CD4-positive, alpha-beta T cell treated with Interleukin-4 for 1 hour (primary cell): ENCODE measurements around the gene PRPF40A.
"Not testable (repeated sequence)": the region's sequence is repeated elsewhere in the genome, so short reads cannot be mapped to it uniquely, and the experiment has no call there.

ENCODE experiments used
- DNase-seq, 2 donors: peaks; one replicate each; pipeline ENCODE4 v3.0.0-alpha.2; 2020 to 2022

Gene PRPF40A

DNA sequence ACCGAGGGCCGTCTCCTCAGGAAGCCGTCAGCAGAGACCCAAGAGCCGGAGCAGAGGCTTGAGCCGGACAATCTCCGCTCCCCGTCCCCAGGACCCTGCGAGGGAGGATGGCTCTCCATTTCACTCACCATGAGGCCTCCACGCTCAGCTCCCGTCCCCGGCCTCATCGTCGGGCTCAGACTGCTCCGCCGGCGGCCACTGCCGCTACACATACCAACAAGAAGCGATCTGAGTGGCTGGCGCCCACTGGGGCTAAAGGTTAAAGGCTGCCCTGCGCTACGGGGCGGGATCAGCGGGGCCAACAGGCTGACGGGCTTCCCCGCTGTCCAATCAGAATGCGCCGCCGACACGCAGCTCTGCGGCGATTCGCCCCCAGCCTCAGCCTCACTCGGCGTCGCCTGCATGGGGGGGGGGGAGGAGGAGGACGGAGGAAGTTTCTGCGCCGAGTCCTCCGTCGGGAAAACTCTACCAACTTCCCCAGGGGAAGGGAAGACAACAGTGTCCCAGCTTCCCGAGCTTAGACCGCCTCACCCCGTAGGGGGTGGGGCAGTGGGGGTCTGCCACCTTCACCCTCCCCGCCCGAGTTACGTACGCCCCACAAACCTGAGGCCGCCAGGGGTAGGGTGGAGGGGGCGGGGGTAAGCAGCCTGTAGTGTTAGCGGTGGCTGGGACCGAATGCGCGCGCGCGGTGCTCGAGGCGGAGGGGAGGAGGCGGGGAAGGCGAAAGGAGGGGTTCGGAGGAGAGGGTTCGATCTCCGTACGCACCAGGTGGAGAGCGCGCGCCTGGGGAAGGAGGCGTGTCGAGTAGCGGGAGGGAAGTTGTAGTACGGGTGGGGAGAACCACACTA is at the start of gene PRPF40A:
TSS of gene PRPF40A (minus strand) at position 234 of the 848 bp plus-strand sequence. CDS start at position 212, 22 bp downstream.
- DNase-seq: peak; percentile 99

- no peak for DNase-seq
These were observed 49.7 kb upstream of the PRPF40A start for GRCh38 chr2:152766928-152767327.

GRCh38 chr2:152763651-152764050 is 46.4 kb upstream of the PRPF40A start:
- DNase-seq: no peak

DNA sequence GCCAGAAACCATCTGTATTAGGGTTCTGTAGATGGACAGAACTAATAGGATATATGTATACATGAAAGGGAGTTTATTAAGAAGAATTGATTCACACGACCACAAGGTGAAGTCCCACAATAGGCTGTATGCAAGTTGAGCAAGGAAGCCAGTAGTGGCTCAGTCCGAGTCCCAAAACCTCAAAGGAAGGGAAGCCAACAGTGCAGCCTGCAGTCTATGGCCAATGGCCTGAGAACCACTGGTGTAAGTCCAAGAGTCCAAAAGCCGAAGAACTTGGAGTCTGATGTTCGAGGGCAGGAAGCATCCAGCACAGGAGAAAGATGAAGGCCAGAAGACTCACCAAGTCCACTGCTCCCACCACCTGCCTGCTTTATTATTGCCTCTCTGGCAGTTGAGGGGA is 45.9 kb upstream of the PRPF40A start:
- DNase-seq: not testable (repeated sequence)

- DNase-seq: no peak
These were observed 44.9 kb upstream of the PRPF40A start for GRCh38 chr2:152762202-152762601.

- DNase-seq: no peak
These were observed 44.0 kb upstream of the PRPF40A start for GRCh38 chr2:152761214-152761613.

GRCh38 chr2:152759290-152760072 is 42.2 kb upstream of the PRPF40A start:
- DNase-seq: no peak

DNA sequence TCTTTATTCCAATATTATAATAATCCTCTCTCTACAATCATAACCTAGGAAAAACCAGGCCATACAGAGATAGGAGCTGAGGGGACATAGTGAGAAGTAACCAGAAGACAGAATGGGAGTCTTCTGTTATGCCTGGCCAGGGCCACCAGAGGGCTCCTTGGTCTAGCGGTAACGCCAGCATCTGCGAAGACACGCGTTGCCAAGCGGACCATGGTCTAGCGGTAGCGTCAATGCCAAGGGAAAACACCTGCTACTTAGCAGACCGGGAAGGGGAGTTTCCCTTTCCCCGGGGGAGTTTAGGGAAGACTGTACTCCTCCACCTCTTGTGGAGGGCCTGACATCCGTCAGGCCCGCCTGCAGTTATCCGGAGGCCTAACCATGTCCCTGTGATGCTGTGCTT is 37.8 kb upstream of the PRPF40A start:
- DNase-seq: no peak

GRCh38 chr2:152747751-152748150 is 30.5 kb upstream of the PRPF40A start:
- not testable (repeated sequence) for DNase-seq

GRCh38 chr2:152743002-152743401 is 25.7 kb upstream of the PRPF40A start:
- peak in 1 of 2 donors; percentile 32 for DNase-seq

- peak in 1 of 2 donors; percentile 77 for DNase-seq
These were observed 23.6 kb upstream of the PRPF40A start for GRCh38 chr2:152740743-152741328.

GRCh38 chr2:152739705-152740104 is 22.4 kb upstream of the PRPF40A start:
- DNase-seq: not testable (repeated sequence)

DNA sequence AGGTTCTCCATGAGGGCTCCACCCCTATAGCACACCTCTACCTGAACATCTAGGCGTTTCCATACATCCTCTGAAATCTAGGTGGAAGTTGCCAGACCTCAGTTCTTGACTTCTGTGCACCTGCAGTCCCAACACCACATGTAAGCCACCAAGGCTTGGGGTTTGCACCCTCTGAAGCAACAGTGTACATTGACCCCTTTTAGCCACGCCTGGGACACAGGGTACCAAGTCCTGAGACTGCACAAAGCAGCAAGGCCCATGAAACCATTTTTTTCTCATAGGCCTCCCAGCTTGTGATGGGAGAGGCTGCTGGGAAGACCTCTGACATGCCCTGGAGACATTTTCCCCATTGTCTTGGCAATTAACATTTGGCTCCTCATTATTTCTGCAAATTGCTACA is 21.2 kb upstream of the PRPF40A start:
- no peak for DNase-seq

GRCh38 chr2:152737509-152737908 is 20.2 kb upstream of the PRPF40A start:
- DNase-seq: not testable (repeated sequence)

DNA sequence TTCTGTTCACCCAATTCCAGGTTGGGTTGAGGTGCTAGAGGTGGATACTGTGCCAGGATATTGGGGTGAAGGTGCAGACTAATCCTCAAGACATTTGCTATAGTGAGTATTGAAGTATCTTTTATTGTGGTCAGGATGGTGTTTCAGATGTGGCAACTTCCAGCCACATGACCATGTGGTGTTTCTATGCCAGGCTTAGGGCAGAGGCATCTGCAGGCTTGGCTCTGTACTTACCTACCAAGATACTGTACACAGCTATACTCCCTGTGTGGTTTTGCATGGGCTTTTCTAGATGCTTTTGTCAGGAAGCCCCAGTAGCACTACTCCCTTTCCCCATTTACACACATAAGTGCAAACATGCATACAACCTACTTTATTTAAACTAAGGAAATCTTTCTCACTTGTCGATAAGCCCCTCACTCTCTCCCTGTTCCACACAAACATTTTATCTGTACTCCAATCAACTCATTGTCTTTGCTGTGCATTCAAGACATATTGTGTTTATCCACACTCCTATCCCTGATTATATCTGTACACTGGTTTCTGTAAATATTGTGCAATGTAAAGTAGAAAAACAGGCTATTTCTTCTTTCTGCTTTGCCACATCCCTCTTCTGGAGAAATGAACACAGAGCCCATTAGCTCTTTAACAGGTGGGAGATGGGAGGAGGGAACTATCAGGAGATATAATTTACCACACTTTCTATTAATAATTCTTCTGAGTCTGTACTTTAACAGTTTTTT is 13.5 kb upstream of the PRPF40A start:
- DNase-seq: peak; percentile 42 to 74

GRCh38 chr2:152729844-152730243 is 12.6 kb upstream of the PRPF40A start:
- DNase-seq: peak in 1 of 2 donors; percentile 49

DNA sequence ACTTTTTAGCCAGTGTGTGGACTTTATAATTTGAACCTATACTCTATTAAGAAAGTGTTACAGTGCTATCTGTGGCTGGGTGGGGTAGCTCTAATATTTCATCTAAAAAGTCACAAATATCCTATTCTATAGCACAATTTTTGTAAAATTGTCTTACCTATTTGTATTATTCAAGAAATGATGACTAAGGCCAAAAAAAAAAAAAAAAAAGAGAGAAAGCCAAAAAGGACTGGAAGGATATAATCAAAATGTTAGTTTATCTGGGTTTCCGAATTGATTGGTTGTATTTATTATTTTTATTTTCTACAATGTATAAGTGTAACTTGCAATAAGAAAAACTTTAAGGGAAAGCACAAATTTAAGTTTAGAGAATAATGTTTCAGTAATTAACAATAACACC is 6.7 kb upstream of the PRPF40A start:
- DNase-seq: no peak

DNA sequence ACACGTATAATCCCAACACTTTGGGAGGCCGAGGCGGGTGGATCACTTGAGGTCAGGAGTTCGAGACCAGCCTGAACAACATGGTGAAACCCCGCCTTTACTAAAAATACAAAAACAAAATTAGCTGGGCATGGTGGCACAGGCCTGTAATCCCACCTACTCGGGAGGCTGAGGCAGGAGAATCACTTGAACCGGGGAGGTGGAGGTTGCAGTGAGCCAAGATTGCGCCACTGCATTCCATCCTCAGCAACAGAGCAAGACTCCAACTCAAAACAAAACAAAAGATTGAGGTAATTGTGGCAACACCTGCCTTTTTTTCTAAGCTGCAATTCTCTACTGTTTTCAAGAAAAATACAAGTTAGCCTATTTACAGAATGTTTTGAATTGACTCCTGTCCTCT is 5.4 kb upstream of the PRPF40A start:
- not testable (repeated sequence) for DNase-seq

DNA sequence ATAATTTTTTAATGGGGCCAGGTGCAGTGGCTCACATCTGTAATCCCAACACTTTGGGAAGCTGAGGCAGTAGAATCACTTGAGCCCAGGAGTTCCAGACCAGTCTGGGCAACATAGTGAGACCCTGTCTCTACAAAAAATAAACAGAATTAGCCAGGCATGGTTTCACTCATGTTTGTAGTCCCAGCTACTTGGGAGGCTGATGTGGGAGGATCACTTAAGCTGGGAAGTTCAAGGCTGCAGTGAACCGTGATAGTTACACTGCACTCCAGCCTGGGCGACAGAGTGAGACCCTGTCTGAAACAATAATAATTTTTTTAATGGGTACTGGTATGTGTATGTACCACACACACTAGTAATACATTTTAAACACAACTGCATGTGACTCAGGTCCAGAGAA is 3.5 kb upstream of the PRPF40A start:
- DNase-seq: no peak

- no peak for DNase-seq
These were observed 1.8 kb upstream of the PRPF40A start for GRCh38 chr2:152718909-152719645.

DNA sequence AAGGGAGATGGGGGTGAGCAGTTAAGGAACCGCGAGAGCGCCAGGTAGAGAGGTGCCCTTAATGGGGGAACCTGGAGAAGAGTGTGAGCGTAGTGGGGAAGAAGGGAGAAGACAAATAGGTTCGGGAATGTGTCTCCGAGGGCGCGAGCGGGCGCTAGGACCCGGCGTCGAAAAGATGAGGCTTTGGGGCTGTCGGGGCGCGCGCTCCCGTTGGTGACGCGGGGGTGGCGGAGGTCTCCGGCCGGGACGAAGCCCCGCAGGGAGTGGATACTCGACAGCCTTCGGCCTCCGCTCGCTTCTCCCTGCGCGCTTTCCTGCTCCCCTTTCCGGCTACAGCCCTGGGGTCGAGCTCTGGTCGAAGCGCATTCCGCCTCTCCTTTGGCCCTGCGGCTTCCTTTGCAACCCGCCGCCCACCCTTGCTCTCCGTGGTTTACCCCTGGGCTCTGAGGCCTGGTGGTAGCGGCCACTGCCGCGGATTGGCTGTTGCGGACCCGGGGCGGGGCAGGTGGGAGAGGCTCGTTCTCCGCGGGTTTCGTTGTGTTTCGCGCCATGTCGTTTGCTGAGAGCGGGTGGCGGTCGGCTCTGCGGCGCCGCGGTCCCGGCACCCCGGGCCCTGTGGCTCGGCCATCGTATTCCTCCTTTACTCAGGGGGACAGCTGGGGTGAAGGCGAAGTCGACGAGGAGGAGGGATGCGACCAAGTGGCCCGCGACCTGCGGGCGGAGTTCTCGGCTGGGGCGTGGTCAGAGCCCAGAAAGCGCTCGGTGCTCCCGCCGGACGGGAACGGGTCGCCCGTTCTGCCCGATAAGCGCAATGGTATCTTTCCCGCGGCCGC is 1.0 kb upstream of the PRPF40A start, which contains the start of gene ARL6IP6:
TSS of gene ARL6IP6 (plus strand) at position 545 of the 833 bp plus-strand sequence. CDS start at position 550, 5 bp downstream.
- DNase-seq: peak; percentile 91 to 94
